Progenitor cell of endocrine pancreas (in vitro differentiated cells): Measurements from ENCODE around the gene STRN3. TPM values are rescaled to one million over a fixed set of nuclear protein-coding genes. Genes with fewer than 3 reads are reported as not detected.
"Not testable (repeated sequence)": the region's sequence is repeated elsewhere in the genome, so short reads cannot be mapped to it uniquely, and the experiment has no call there.

Experiments used
- DNase-seq: peaks from one replicate; pipeline ENCODE4 v3.0.0; 2021; ENCODE audit warnings: low spot score; ENCODE audit not compliant: unreplicated experiment
- H3K27ac Mint-ChIP-seq: 2 replicates; pipeline ENCODE4 v1.8.0; 2021; ENCODE audit warnings: mild to moderate bottlenecking, moderate library complexity, mixed read lengths
- H3K27me3 Mint-ChIP-seq: 2 replicates; pipeline ENCODE4 v1.8.0; 2021; ENCODE audit warnings: mixed read lengths
- H3K36me3 Mint-ChIP-seq: 2 replicates; pipeline ENCODE4 v1.8.0; 2022; ENCODE audit warnings: mixed read lengths; ENCODE audit not compliant: insufficient read depth
- H3K4me1 Mint-ChIP-seq: 2 replicates; pipeline ENCODE4 v1.8.0; 2021; ENCODE audit warnings: low read depth, mixed read lengths
- H3K4me3 Mint-ChIP-seq: 2 replicates; pipeline ENCODE4 v1.8.0; 2021; ENCODE audit warnings: low read depth, mild to moderate bottlenecking, moderate library complexity, mixed read lengths
- H3K9me3 Mint-ChIP-seq: 2 replicates; pipeline ENCODE4 v1.8.0; 2021; ENCODE audit warnings: low read depth, mixed read lengths
- total RNA-seq: library from RNA; stranded (reverse); gene quantifications from 2 replicates; pipeline ENCODE4 v1.2.1, GENCODE V29; 2021
- TF ChIP-seq, protein P1 (sequence below): fragments of 200-600 bp; sonication (generic); IDR thresholded peaks from one replicate; pipeline ENCODE4 v1.5.0; 2021; ENCODE audit warnings: antibody characterized with exemption, mild to moderate bottlenecking; ENCODE audit not compliant: unreplicated experiment

STRN3 gene
- total RNA-seq, 1 donor from 2014 or later: 46.7 TPM

DNA sequence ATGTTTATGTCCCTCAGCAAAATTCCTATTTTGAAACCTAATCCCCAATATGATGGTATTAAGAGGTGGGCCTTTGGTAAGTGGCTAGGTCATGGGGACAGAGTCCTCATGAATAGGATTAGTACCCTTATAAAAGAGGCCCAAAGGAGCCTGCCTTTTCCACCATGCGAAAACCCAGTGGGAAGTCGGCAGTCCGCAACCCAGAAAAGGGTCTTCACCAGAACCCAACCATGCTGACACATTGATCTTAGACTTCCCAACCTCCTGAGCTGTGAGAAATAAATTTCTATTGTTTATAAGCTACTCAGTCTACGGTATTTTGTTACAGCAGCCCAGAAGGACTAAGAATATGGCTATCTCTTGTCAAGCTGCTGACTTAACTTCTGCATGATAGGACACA is 85.3 kb downstream of the STRN3 start:
- no peak overlapping the region for H3K4me3 Mint-ChIP-seq
- no peaks in the 10 kb centered on the region for H3K27me3 Mint-ChIP-seq
- H3K36me3 Mint-ChIP-seq: peaks cover 10% of the 10 kb centered on the region
- TF ChIP-seq, protein P1, sequence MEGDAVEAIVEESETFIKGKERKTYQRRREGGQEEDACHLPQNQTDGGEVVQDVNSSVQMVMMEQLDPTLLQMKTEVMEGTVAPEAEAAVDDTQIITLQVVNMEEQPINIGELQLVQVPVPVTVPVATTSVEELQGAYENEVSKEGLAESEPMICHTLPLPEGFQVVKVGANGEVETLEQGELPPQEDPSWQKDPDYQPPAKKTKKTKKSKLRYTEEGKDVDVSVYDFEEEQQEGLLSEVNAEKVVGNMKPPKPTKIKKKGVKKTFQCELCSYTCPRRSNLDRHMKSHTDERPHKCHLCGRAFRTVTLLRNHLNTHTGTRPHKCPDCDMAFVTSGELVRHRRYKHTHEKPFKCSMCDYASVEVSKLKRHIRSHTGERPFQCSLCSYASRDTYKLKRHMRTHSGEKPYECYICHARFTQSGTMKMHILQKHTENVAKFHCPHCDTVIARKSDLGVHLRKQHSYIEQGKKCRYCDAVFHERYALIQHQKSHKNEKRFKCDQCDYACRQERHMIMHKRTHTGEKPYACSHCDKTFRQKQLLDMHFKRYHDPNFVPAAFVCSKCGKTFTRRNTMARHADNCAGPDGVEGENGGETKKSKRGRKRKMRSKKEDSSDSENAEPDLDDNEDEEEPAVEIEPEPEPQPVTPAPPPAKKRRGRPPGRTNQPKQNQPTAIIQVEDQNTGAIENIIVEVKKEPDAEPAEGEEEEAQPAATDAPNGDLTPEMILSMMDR: no peak
- H3K9me3 Mint-ChIP-seq: no peaks in the 10 kb centered on the region
- no peak for DNase-seq
- H3K27ac Mint-ChIP-seq: no peak overlapping the region
- no peaks in the 10 kb centered on the region for H3K4me1 Mint-ChIP-seq

DNA sequence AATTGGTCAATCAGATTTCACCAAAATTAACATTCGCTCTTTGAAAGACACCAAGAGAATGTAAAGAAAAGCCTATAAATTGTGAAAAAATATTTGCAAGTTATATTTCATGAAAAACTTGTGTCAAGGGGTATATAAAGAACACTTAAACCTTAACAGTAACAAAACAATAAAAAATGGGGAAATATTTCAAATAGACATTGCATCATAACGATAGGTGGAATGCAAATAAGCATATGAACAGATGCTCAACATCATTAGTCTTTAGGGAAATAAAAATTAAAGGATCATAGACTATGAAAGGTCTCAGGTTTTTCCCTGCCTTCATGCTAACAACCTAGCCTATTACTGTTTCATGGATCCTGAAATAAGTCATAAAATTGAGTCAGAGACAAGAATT is 87.6 kb downstream of the STRN3 start:
- Mint-ChIP-seq H3K4me1 (no peaks in the 10 kb centered on the region), H3K4me3 (no peak overlapping the region), H3K36me3 (peaks cover 18% of the 10 kb centered on the region), H3K9me3 (no peaks in the 10 kb centered on the region), H3K27ac (no peak overlapping the region), H3K27me3 (no peaks in the 10 kb centered on the region)
- TF ChIP-seq, protein P1: no peak
- DNase-seq: no peak

GRCh38 chr14:30935445-30935844 is 90.7 kb downstream of the STRN3 start:
- H3K36me3 Mint-ChIP-seq: peaks cover 14% of the 10 kb centered on the region
- no peaks in the 10 kb centered on the region for H3K4me1 Mint-ChIP-seq
- H3K27me3 Mint-ChIP-seq: no peaks in the 10 kb centered on the region
- TF ChIP-seq, protein P1: no peak
- no peak overlapping the region for H3K27ac Mint-ChIP-seq
- DNase-seq: no peak
- no peaks in the 10 kb centered on the region for H3K9me3 Mint-ChIP-seq
- H3K4me3 Mint-ChIP-seq: no peak overlapping the region

DNA sequence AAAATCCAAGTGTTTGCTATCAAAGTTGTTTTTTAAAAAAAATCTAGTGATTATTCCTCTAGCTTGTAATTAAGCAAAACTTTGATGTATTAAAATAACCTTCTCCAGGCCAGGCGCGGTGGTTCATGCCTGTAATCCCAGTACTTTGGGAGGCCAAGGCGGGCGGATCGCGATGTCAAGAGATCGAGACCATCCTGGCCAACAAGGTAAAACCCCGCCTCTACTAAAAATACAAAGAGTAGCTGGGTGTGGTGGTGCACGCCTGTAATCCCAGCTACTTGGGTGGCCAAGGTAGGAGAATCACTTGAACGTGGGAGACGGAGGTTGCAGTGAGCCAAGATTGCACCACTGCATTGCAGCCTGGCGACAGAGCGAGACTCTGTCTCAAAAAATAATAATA is 92.2 kb downstream of the STRN3 start:
- peaks cover 14% of the 10 kb centered on the region for H3K36me3 Mint-ChIP-seq
- not testable (repeated sequence) for H3K9me3 Mint-ChIP-seq, H3K4me3 Mint-ChIP-seq

DNA sequence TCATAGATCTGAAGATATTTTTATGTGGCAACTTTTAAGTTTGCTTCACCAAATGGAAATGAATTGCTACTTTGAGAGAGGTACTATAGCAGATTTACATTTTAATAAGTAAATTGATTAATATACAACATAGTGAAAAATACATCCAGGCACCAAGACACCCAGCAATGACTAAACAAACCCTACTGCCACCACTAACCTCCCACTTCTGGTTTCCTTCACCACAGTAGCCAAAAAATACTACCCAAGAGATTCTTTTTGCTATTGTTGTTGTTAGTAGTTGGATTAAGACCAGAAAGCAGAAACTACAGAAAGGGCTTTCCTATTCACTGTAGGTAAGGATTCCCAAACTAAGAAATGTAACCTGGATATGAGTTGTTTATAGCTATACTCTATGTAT is 97.7 kb downstream of the STRN3 start:
- H3K36me3 Mint-ChIP-seq: peaks cover 4% of the 10 kb centered on the region
- DNase-seq: no peak
- H3K9me3 Mint-ChIP-seq: no peaks in the 10 kb centered on the region
- H3K4me1 Mint-ChIP-seq: no peaks in the 10 kb centered on the region
- no peaks in the 10 kb centered on the region for H3K27me3 Mint-ChIP-seq
- peak overlapping the region; percentile 43 for H3K27ac Mint-ChIP-seq
- no peak overlapping the region for H3K4me3 Mint-ChIP-seq
- TF ChIP-seq, protein P1: no peak

More for the DNA sequence above, 92.2 kb downstream of the STRN3 start:
- H3K4me1 Mint-ChIP-seq, H3K27me3 Mint-ChIP-seq, H3K27ac Mint-ChIP-seq, DNase-seq: not testable (repeated sequence)

DNA sequence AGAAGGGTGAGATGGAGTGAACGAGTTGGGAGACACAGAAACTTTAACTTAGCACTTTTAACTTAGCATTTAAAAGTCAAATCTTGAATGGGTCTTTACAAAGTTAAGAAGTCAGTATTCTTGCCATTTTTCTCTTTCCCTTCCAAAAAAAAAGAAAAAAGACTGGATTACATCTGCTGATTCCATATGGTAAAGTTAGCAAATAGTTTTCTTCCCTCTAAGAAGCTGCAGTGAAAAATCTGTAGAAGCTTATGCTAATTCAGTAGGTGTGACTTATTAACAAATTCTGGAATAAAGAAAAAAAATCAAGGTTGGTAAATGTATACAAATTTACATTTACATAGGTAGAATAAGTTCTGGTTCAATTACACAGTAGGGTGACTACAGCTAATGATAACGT is 100.9 kb downstream of the STRN3 start:
- H3K36me3 Mint-ChIP-seq: peaks cover 3% of the 10 kb centered on the region
- no peaks in the 10 kb centered on the region for H3K9me3 Mint-ChIP-seq
- DNase-seq: no peak
- H3K4me1 Mint-ChIP-seq: no peaks in the 10 kb centered on the region
- no peak overlapping the region for H3K4me3 Mint-ChIP-seq
- TF ChIP-seq, protein P1: no peak
- H3K27me3 Mint-ChIP-seq: no peaks in the 10 kb centered on the region
- no peak overlapping the region for H3K27ac Mint-ChIP-seq
